Measurements from ENCODE around the gene EIF4E.
"Not testable (repeated sequence)": the region's sequence is repeated elsewhere in the genome, so short reads cannot be mapped to it uniquely, and the experiment has no call there.

Gene EIF4E

GRCh38 chr4:98935633-98936032, 6.7 kb upstream of the EIF4E start:
- in situ Hi-C loops (cut with MboI; ENCODE audit: low sequenced_read_pairs, unreplicated experiment): no loop called here
- no peak for DNase-seq (ENCODE audit: low spot score)
- TF ChIP-seq CTCF (IDR thresholded peaks at IDR 0.05; ENCODE audit: borderline replicate concordance, control extremely low read depth, extremely low read depth, insufficient read depth, missing control alignments): no peak

DNA sequence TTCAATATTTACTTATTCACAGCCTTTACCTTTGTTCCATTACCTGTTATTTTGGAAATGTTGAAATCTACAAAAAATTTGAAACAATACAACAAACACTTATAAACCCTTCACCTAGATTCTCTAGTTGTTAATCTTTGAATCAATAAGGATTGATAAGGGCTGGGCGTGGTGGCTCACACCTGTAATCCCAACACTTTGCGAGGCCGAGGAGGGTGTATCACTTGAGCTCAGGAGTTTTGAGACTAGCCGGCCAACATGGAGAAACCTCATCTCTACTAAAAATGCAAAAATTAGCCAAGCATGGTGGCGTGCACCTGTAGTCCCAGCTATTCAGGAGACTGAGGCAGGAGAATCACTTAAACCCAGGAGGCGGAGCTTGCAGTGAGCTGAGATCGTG, 5.9 kb upstream of the EIF4E start:
- DNase-seq (ENCODE audit: low spot score); in situ Hi-C loops (cut with MboI; ENCODE audit: low sequenced_read_pairs, unreplicated experiment): not testable (repeated sequence)

DNA sequence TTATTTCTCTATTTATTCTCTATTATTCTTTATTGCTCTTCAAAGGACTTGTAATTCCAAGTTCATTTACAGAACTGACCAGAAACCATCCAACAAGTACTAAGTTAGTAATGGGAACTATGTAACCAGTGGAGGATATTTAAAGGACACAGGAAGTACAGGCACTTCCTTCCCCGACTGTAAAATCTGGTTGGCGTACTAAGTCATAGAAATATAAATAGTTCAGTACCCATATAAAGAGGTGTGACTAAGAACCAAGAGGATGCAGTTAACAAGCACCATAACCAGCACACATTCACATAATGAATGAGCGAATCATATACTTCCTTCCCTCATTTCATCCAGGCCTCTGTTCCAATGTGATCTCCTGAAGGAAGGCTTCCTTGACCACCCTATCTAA, 3.6 kb upstream of the EIF4E start:
- TF ChIP-seq CTCF (IDR thresholded peaks at IDR 0.05; ENCODE audit: borderline replicate concordance, control extremely low read depth, extremely low read depth, insufficient read depth, missing control alignments): no peak
- in situ Hi-C loops (cut with MboI; ENCODE audit: low sequenced_read_pairs, unreplicated experiment): no loop called here
- DNase-seq (ENCODE audit: low spot score): no peak

- in situ Hi-C loops (cut with MboI; ENCODE audit: low sequenced_read_pairs, unreplicated experiment): no loop called here
- no peak for TF ChIP-seq CTCF (IDR thresholded peaks at IDR 0.05; ENCODE audit: borderline replicate concordance, control extremely low read depth, extremely low read depth, insufficient read depth, missing control alignments)
- DNase-seq (ENCODE audit: low spot score): no peak
Observed at GRCh38 chr4:98930311-98930865, 1.5 kb upstream of the EIF4E start.

DNA sequence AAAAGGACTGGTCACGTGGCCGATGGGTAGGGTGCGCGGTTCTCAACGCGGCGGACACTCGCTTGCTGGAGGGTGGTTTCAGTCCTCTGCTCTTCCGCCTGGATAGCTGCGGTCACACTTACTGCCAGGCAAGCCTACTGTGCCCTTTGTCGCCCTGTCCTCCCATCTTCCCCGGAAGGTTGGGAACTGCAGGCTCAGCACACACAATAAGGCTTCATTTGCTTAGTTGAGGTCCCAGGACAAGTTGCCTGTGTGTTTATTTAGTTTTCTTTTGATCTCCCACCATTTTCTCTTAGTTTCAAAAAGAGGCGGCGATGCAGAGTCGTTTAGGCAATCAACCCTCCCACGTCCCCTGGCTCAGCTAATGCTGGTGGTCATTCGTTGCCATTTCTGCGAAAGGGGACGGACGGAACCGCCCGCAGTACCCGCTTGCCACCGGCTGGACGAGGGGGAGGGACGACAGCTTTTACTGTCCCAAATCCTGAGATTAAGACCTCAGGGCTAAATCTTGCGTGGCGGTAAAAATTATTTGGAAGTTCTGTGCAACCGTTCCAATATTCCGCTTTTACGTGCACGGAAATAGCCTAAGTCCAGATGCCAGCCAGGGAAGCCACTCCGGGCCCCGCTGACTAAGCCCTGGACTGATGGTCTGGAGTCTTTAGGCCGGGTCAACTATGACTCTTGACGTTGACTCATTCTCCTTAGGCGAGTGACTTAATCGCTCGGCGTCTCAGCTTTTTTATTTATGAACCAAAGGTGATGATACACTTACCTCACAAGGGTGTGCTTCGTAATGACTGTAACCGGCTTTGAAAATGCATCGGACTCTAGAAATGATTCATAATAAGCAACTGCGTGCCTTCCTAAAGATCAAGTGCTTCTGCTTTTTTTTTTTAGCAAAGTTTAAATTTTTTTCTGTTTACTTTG, 671 bp upstream of the EIF4E start:
- no peak for TF ChIP-seq CTCF (IDR thresholded peaks at IDR 0.05; ENCODE audit: borderline replicate concordance, control extremely low read depth, extremely low read depth, insufficient read depth, missing control alignments)
- DNase-seq (ENCODE audit: low spot score): peak; percentile 71
- in situ Hi-C loops (cut with MboI; ENCODE audit: low sequenced_read_pairs, unreplicated experiment): no loop called here

GRCh38 chr4:98928131-98928504, 815 bp downstream of the EIF4E start:
- TF ChIP-seq CTCF (IDR thresholded peaks at IDR 0.05; ENCODE audit: borderline replicate concordance, control extremely low read depth, extremely low read depth, insufficient read depth, missing control alignments): no peak
- in situ Hi-C loops (cut with MboI; ENCODE audit: low sequenced_read_pairs, unreplicated experiment): no loop called here
- peak; percentile 79 for DNase-seq (ENCODE audit: low spot score)

- DNase-seq (ENCODE audit: low spot score); in situ Hi-C loops (cut with MboI; ENCODE audit: low sequenced_read_pairs, unreplicated experiment): not testable (repeated sequence)
Observed at GRCh38 chr4:98926257-98926656, 2.7 kb downstream of the EIF4E start.
